ENCODE measurements around the gene EPHA2. TPM values are rescaled to one million over a fixed set of nuclear protein-coding genes. Genes with fewer than 3 reads are reported as not detected.

Gene EPHA2
- total RNA-seq, 1 donor, result 0.54 TPM

GRCh38 chr1:16077406-16078245 is 78.2 kb downstream of the EPHA2 start:
- no peak for DNase-seq (ENCODE audit: low read depth in 2 of 3, low spot score in 2 of 3)

GRCh38 chr1:16076865-16077238 is 79.0 kb downstream of the EPHA2 start:
- no peak for DNase-seq (ENCODE audit: low read depth in 2 of 3, low spot score in 2 of 3)

DNA sequence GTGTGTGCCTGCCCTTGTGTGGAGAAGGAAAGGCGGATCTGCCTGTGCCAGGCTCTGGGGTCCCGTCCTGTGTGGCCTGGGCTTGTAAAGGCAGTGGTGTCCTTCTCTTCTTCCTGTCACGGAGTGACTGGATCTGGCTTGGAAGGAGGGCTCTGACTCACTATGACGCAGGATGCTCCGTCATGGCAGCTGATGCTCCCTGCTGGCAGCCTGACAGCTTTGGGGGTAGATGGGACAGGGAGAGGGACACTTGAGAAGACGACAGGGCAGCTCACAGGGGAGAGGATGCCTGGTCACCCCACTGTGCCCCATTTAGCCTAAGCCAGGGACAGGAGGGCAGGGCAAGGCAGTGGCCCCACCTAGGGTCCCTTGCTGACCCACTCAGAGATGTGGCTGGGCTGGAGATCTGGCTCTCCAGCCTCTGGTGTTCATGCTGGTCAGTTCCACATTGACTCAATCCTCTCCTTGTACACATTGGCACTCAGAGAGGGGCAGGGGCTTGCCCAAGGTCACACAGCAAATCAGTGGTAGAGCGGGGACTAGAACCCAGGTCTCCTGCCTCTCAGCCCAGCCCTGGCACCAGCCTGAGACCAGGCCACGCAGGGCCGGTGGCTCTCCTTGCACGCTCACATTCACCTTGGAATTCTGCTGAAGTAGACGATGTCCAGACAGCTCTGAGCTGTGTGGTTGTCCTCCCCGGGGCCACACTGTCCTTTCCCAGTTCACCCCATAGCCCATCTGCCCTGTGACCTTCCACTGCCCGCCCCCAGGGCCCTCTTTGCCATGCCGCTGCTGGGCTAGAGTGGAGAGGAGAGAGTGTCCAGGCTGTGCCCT is 79.6 kb downstream of the EPHA2 start:
- DNase-seq (ENCODE audit: low read depth in 2 of 3, low spot score in 2 of 3), result no peak

DNA sequence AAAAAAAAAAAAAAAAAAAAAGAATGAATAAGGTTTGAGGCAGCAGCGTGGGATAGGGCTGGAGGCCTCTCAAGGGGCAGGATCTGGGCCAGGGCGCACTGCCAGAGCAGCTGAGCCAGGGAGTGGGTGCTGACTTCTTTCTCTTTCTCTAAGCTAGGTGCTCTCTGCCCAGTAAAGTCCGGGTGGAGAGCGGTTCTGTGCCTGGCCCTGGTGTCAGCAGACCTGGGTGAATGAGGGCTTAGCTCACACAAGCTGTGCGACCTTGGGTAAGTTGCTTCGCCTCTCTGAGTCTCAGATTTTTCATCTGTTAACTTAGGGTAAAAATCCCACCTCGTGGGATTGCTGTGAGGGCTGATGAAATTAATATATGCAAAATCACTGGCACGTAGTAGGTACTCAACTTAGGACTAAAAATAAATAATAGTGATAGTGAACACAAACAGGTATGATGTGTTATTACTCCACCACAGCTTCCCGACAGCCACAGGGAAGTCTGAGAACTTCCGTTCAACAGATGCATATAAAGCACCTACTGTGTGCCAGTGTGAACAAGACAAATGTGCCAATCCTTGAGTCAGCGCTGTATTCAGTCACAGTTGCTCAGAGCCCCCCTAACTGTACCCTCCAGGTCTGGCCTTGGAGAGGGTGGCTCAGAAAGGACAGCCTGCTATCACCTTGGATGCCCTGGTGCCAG is 80.4 kb downstream of the EPHA2 start:
- no peak for DNase-seq (ENCODE audit: low read depth in 2 of 3, low spot score in 2 of 3)

Other genes with a start within 250 kb of the EPHA2 start
- 97.5 TPM for gene ZBTB17, start 180.0 kb downstream of the EPHA2 start, total RNA-seq
- gene SRARP, start 151.8 kb downstream of the EPHA2 start, total RNA-seq, result not detected
- not detected for gene HSPB7, start 138.0 kb downstream of the EPHA2 start, total RNA-seq
- gene CLCNKA, start 134.0 kb downstream of the EPHA2 start, total RNA-seq, result not detected
- 0.81 TPM for gene CLCNKB, start 112.3 kb downstream of the EPHA2 start, total RNA-seq
- gene FAM131C, start 82.4 kb downstream of the EPHA2 start, total RNA-seq, result not detected
- 9.2 TPM for gene ARHGEF19, start 56.6 kb upstream of the EPHA2 start, total RNA-seq
- 20.7 TPM for gene CPLANE2, start 81.1 kb upstream of the EPHA2 start, total RNA-seq
- 17.5 TPM for gene FBXO42, start 196.4 kb upstream of the EPHA2 start, total RNA-seq
- gene SZRD1, start 211.2 kb upstream of the EPHA2 start, total RNA-seq, result 69.2 TPM